ENCODE data around the gene DLX5. TPM values are rescaled to one million over a fixed set of nuclear protein-coding genes. Genes with fewer than 3 reads are reported as not detected.
"Not testable (repeated sequence)": the region's sequence is repeated elsewhere in the genome, so short reads cannot be mapped to it uniquely, and the experiment has no call there.

The DLX5 gene
- total RNA-seq = not detected

DNA sequence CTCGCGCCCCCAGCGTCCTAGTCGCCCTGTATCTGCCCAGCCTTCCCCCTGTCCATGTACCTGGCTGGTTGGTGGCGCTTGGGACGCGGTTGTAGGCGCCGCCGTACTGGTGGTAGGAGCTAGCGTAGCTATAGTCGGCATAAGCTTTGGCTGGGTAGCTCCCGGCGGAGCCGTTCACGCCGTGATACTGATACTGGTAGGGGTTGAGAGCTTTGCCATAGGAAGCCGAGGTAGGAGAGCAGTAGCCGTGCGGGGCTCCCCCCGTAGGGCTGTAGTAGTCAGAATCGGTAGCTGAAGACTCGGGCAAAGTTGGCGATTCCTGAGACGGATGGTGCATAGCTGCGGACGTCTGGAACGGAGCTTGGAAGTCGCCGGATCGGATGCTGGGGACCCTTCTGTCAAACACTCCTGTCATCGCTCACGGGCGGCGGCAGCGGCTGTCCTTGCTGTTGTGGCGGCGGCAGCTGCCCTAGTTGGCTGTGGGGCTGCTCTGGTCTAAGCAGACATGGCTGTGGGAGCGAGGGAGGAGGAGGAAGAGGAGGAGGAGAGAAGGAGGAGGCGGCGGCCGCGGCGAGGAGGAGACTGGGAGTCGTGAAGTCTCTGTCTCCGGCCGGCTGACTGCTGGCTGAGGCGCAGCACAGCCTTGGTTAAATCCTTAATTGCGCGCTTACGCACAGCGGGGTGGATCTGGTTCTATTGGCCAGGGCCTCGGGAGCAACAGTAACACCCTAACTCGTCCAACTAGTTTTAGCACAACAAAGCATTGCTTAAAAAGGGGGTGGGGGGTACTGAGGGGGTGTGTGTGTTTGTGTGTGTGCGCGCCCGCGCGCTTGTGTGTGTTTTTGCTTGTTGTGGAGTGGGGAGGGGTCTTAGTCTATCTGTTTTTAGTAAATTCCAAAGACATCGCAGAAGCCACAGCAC lies at the start of gene DLX5:
Gene DLX5, minus strand, starts transcription at position 623 of the 921 bp plus-strand sequence. Its CDS starts 208 bp downstream, at position 415.
- Histone ChIP-seq H3K36me3 (no peaks in the 10 kb centered on the region), H3K4me1 (peaks cover 8 to 11% of the 10 kb centered on the region in 2 donors), H3K4me3 (peak within 1 kb of the TSS; percentile 29 to 66 (median 39)), H3K27me3 (peaks cover 0 to 84% of the 10 kb centered on the region in 2 donors), H3K9me3 (no peaks in the 10 kb centered on the region), H3K27ac (peak within 1 kb of the TSS in 1 of 2 donors; percentile 21)
- TF ChIP-seq POLR2A (IDR thresholded peaks at IDR 0.05) (no peak), POLR2AphosphoS5 (IDR thresholded peaks at IDR 0.05) (no peak)
- TF ChIP-seq, protein P1, sequence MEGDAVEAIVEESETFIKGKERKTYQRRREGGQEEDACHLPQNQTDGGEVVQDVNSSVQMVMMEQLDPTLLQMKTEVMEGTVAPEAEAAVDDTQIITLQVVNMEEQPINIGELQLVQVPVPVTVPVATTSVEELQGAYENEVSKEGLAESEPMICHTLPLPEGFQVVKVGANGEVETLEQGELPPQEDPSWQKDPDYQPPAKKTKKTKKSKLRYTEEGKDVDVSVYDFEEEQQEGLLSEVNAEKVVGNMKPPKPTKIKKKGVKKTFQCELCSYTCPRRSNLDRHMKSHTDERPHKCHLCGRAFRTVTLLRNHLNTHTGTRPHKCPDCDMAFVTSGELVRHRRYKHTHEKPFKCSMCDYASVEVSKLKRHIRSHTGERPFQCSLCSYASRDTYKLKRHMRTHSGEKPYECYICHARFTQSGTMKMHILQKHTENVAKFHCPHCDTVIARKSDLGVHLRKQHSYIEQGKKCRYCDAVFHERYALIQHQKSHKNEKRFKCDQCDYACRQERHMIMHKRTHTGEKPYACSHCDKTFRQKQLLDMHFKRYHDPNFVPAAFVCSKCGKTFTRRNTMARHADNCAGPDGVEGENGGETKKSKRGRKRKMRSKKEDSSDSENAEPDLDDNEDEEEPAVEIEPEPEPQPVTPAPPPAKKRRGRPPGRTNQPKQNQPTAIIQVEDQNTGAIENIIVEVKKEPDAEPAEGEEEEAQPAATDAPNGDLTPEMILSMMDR (IDR thresholded peaks at IDR 0.05) = no peak
- intact Hi-C loops (cut with DNase I; ENCODE audit: low total_unique reads) = no loop called here
- DNase-seq (ENCODE audit: low spot score in 2 of 2) = no peak

DNA sequence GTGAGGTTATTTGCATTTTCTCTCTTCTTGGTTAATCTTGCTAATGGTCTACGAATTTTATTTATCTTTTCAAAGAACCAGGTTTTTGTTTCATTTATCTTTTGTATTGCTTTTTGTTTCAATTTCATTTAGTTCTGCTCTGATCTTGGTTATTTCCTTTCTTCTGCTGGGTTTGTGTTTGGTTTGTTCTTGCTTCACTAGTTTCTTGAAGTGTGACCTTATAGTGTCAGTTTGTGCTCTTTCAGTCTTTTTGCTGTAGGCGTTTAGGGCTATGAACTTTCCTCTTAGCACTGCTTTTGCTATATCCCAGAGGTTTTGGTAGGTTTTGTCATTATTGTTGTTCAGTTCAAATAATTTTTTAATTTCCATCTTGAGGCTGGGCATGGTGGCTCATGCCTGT lies 47.4 kb upstream of the DLX5 start:
- DNase-seq (ENCODE audit: low spot score in 2 of 2); H3K36me3 ChIP-seq; H3K27me3 ChIP-seq; intact Hi-C loops (cut with DNase I; ENCODE audit: low total_unique reads); H3K27ac ChIP-seq; H3K4me3 ChIP-seq; H3K9me3 ChIP-seq; H3K4me1 ChIP-seq: not testable (repeated sequence)

DNA sequence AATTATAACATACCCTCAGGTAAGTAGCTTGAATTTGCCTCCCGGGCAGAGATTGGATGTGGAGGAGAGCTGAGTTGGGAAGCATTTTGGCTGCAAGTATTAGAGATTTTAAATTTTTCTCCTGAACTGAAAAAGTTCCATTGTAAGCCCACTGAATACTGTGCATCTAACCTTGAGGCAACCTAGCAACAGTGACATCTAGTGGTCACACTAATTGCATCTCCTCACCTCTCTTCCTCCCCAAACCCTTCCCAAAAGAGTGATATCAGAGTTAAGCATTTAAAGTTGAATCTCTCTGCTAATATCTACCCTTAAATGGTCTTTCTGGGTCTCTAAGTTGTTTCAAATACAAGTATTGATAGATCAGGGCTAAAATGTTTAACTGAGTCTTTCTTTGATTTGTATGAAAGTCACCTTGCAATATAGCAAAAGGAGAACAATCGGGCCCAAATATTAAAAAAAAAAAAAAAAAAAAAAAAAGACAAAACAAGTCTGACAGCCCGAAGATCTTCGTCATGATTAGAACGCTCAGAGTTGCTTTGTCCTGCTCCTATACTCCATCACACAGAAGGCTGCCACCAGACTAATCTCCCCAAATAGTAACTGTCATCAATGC lies 40.4 kb upstream of the DLX5 start:
- Histone ChIP-seq H3K4me1 (no peaks in the 10 kb centered on the region), H3K4me3 (no peak overlapping the region), H3K27ac (no peak overlapping the region), H3K36me3 (no peaks in the 10 kb centered on the region), H3K9me3 (peaks cover 0 to under 1% of the 10 kb centered on the region in 2 donors), H3K27me3 (no peaks in the 10 kb centered on the region)
- TF ChIP-seq, protein P1 (IDR thresholded peaks at IDR 0.05) = peak in 2 of 3 donors; percentile 40 to 55
- TF ChIP-seq POLR2A (IDR thresholded peaks at IDR 0.05) = no peak
- TF ChIP-seq POLR2AphosphoS5 (IDR thresholded peaks at IDR 0.05) = no peak
- no peak for DNase-seq (ENCODE audit: low spot score in 2 of 2)
- intact Hi-C loops (cut with DNase I; ENCODE audit: low total_unique reads) = no loop called here

DNA sequence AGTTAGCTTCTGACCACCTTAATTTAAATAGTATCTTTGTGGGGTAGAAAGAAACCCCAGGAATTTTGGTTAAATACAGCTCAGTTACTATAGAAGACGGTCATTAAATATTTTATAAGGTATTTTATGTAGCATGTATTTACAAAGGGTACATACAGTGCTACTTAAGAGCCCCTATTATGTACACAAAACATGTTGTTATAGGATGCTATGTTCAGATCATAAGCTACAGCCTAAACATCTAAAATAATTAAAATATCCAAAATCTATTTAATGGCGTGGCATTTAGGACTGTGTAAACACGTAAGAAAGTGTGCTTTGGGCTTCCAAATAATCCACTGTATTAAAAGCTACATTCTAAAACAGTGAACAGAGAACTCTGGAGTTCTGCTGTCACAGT lies 39.4 kb upstream of the DLX5 start:
- H3K4me1 ChIP-seq = no peaks in the 10 kb centered on the region
- no peak overlapping the region for H3K4me3 ChIP-seq
- peaks cover 0 to 11% of the 10 kb centered on the region in 2 donors for H3K9me3 ChIP-seq
- intact Hi-C loops (cut with DNase I; ENCODE audit: low total_unique reads) = no loop called here
- H3K27ac ChIP-seq = no peak overlapping the region
- H3K36me3 ChIP-seq = no peaks in the 10 kb centered on the region
- TF ChIP-seq POLR2AphosphoS5 (IDR thresholded peaks at IDR 0.05) = no peak
- TF ChIP-seq, protein P1 (IDR thresholded peaks at IDR 0.05) = no peak
- no peak for TF ChIP-seq POLR2A (IDR thresholded peaks at IDR 0.05)
- DNase-seq (ENCODE audit: low spot score in 2 of 2) = no peak
- no peaks in the 10 kb centered on the region for H3K27me3 ChIP-seq

DNA sequence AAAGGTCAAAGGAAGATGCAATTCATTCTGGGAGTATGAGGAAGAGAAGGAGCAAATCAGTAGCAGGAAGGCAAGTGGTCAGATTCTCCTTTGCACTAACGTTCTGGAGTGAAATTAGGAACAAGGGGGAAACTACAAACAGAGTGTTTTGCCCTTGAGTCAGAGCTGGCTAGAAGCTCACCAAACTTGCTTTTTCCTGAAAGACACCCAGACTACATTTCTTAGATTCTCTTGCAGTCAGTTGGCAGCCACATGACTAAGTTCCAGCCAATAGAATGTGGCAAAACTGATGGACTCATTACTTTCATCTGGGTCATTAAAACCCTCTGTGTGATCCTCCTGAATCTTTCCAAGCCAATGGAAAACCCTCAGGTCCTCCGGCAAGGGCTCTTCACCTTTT lies 18.6 kb upstream of the DLX5 start:
- Histone ChIP-seq H3K27ac (no peak overlapping the region), H3K9me3 (no peaks in the 10 kb centered on the region), H3K36me3 (no peaks in the 10 kb centered on the region), H3K4me1 (no peaks in the 10 kb centered on the region), H3K4me3 (no peak overlapping the region), H3K27me3 (peaks cover 0 to 52% of the 10 kb centered on the region in 2 donors)
- DNase-seq (ENCODE audit: low spot score in 2 of 2) = no peak
- intact Hi-C loops (cut with DNase I; ENCODE audit: low total_unique reads) = no loop called here
- TF ChIP-seq, protein P1 (IDR thresholded peaks at IDR 0.05) = no peak
- no peak for TF ChIP-seq POLR2A (IDR thresholded peaks at IDR 0.05)
- no peak for TF ChIP-seq POLR2AphosphoS5 (IDR thresholded peaks at IDR 0.05)
